H1 (cell line): ENCODE measurements around the gene MIOX. TPM values are rescaled to one million over a fixed set of nuclear protein-coding genes. Genes with fewer than 3 reads are reported as not detected.
A peak's percentile ranks its signal among the peaks of the same experiment; 100 is the strongest.

Source experiments
- CTCF ChIA-PET: fragments of 300-600 bp; sonication (Branson Sonifier 250); formaldehyde crosslinking; loops from one replicate; lab custom pipeline; 2021; ENCODE audit not compliant: partially characterized antibody; lab: Charles Lee
- POLR2A ChIA-PET: fragments of 300-600 bp; sonication (Branson Sonifier 250); formaldehyde crosslinking; loops from one replicate; lab custom pipeline; 2021; ENCODE audit warnings: inconsistent platforms; ENCODE audit not compliant: partially characterized antibody; lab: Charles Lee
- DNase-seq, 2 experiments: peaks; one replicate each; pipeline versions ENCODE4 v3.0.0 to v3.0.0-alpha.2; 2010 to 2022; ENCODE audit warnings: low spot score in 2 of 2, low read depth in 1 of 2, mixed read lengths in 1 of 2
- FAIRE-seq: peaks from 2 replicates; lab custom pipeline; 2011; peaks lifted over from hg19 to GRCh38; lab: Jason Lieb, UNC
- H2AFZ ChIP-seq: 2 replicates; pipeline ENCODE4 v1.8.1; 2012; ENCODE audit warnings: low read length, inconsistent platforms
- H2AK5ac ChIP-seq: 2 replicates; pipeline ENCODE4 v1.6.1; 2013; ENCODE audit warnings: low read depth, low read length
- H2BK120ac ChIP-seq: replicated peaks from 2 replicates; pipeline ENCODE3; 2013; ENCODE audit warnings: low read depth, low read length, inconsistent platforms
- H2BK12ac ChIP-seq: 2 replicates; pipeline ENCODE4 v1.6.1; 2013; ENCODE audit warnings: low read depth, low read length
- H2BK15ac ChIP-seq: 2 replicates; pipeline ENCODE4 v1.6.1; 2013; ENCODE audit warnings: low read length
- H2BK20ac ChIP-seq: 2 replicates; pipeline ENCODE4 v1.6.1; 2013; ENCODE audit warnings: low read length
- H2BK5ac ChIP-seq: 2 replicates; pipeline ENCODE4 v1.6.1; 2013; ENCODE audit warnings: low read depth, low read length
- H3K14ac ChIP-seq: 2 replicates; pipeline ENCODE4 v1.6.1; 2013; ENCODE audit warnings: inconsistent platforms; ENCODE audit not compliant: insufficient read length
- H3K18ac ChIP-seq: 2 replicates; pipeline ENCODE4 v1.6.1; 2013; ENCODE audit warnings: low read length; ENCODE audit errors: extremely low read depth
- H3K23ac ChIP-seq: 2 replicates; pipeline ENCODE4 v1.6.1; 2013; ENCODE audit warnings: inconsistent platforms; ENCODE audit not compliant: insufficient read length
- H3K23me2 ChIP-seq: 2 replicates; pipeline ENCODE4 v1.6.1; 2013; ENCODE audit warnings: low read depth, low read length
- H3K27ac ChIP-seq: 2 replicates; pipeline ENCODE4 v1.6.1; 2011; ENCODE audit warnings: low read depth, low read length, inconsistent platforms
- H3K27me3 ChIP-seq, 4 experiments: replicated peaks in 1 of 4; 1 replicate in 1 of 4; 2 replicates in 3 of 4; pipeline versions ENCODE4 v1.6.1 to v1.8.1; 2011 to 2013; ENCODE audit warnings: low read length in 3 of 4, mild to moderate bottlenecking in 3 of 4, inconsistent platforms in 2 of 4, mixed read lengths in 2 of 4, moderate library complexity in 1 of 4; ENCODE audit not compliant: control insufficient read depth in 3 of 4, insufficient read depth in 3 of 4; ENCODE audit errors: extremely low read depth in 1 of 4
- H3K36me3 ChIP-seq, 4 experiments: 2 replicates each; pipeline versions ENCODE4 v1.6.1 to v1.8.1; 2011 to 2013; ENCODE audit warnings: mild to moderate bottlenecking in 4 of 4, low read length in 3 of 4, moderate library complexity in 2 of 4, control low read depth in 1 of 4, inconsistent platforms in 1 of 4; ENCODE audit not compliant: insufficient read depth in 4 of 4, control insufficient read depth in 2 of 4
- H3K4ac ChIP-seq: replicated peaks from 2 replicates; pipeline ENCODE3; 2013; ENCODE audit warnings: low read length, low read depth, mixed read lengths, inconsistent platforms; ENCODE audit not compliant: insufficient read length
- H3K4me1 ChIP-seq, 4 experiments: replicated peaks in 1 of 4; 1 replicate in 1 of 4; 2 replicates in 3 of 4; pipeline versions ENCODE4 v1.6.1 to v1.8.1; 2011 to 2013; ENCODE audit warnings: low read length in 3 of 4, inconsistent platforms in 2 of 4, mixed read lengths in 1 of 4; ENCODE audit not compliant: insufficient read depth in 4 of 4, control insufficient read depth in 3 of 4
- H3K4me2 ChIP-seq, 2 experiments: 2 replicates each; pipeline versions ENCODE4 v1.6.1 to v1.8.1; 2011 to 2013; ENCODE audit warnings: low read depth in 2 of 2, low read length in 2 of 2, control low read depth in 1 of 2, inconsistent platforms in 1 of 2, mild to moderate bottlenecking in 1 of 2; ENCODE audit not compliant: insufficient read depth in 1 of 2
- H3K4me3 ChIP-seq, 4 experiments: fragments of 200-600, 300-600 bp in 1 of 4; sonication (generic), shearing (Covaris generic), sonication (Bioruptor Twin) in 1 of 4; 2 replicates each; pipeline versions ENCODE4 v1.5.1 to v1.8.1; 2011 to 2016; ENCODE audit warnings: low read length in 4 of 4, low read depth in 3 of 4, control low read depth in 2 of 4, inconsistent platforms in 2 of 4, mild to moderate bottlenecking in 2 of 4, mixed read lengths in 1 of 4, moderate library complexity in 1 of 4; ENCODE audit not compliant: insufficient read depth in 2 of 4; ENCODE audit errors: extremely low read depth in 1 of 4
- H3K56ac ChIP-seq: replicated peaks from 2 replicates; pipeline ENCODE3; 2013; ENCODE audit warnings: low read depth, mild to moderate bottlenecking, mixed read lengths, low read length, inconsistent platforms; ENCODE audit not compliant: insufficient read length
- H3K79me1 ChIP-seq: 2 replicates; pipeline ENCODE4 v1.6.1; 2013; ENCODE audit warnings: low read depth, low read length, control low read depth
- H3K79me2 ChIP-seq, 2 experiments: 2 replicates each; pipeline versions ENCODE4 v1.6.1 to v1.8.1; 2012 to 2013; ENCODE audit warnings: low read length in 2 of 2, mild to moderate bottlenecking in 2 of 2, inconsistent platforms in 1 of 2; ENCODE audit not compliant: insufficient read depth in 2 of 2, control insufficient read depth in 1 of 2
- H3K9ac ChIP-seq, 4 experiments: replicated peaks in 1 of 4; 1 replicate in 1 of 4; 2 replicates in 3 of 4; pipeline versions ENCODE4 v1.6.1 to v1.8.1; 2011 to 2013; ENCODE audit warnings: low read depth in 3 of 4, low read length in 3 of 4, control low read depth in 2 of 4, mild to moderate bottlenecking in 2 of 4, moderate library complexity in 2 of 4, inconsistent platforms in 1 of 4; ENCODE audit errors: extremely low read depth in 1 of 4
- H3K9me3 ChIP-seq, 2 experiments: 2 replicates each; pipeline versions ENCODE4 v1.6.1 to v1.8.1; 2012 to 2013; ENCODE audit warnings: mild to moderate bottlenecking in 2 of 2, moderate library complexity in 2 of 2, control low read depth in 1 of 2, inconsistent platforms in 1 of 2, low read depth in 1 of 2, low read length in 1 of 2, mixed read lengths in 1 of 2; ENCODE audit not compliant: insufficient read depth in 2 of 2
- H4K20me1 ChIP-seq, 2 experiments: replicated peaks in 1 of 2; 2 replicates each; pipeline versions ENCODE3 to v1.8.1; 2011 to 2013; ENCODE audit warnings: inconsistent platforms in 2 of 2, low read length in 2 of 2, mild to moderate bottlenecking in 1 of 2; ENCODE audit not compliant: insufficient read depth in 2 of 2, control insufficient read depth in 1 of 2
- H4K5ac ChIP-seq: 2 replicates; pipeline ENCODE4 v1.6.1; 2013; ENCODE audit warnings: low read length, low read depth, mixed read lengths, inconsistent platforms; ENCODE audit not compliant: insufficient read length
- H4K8ac ChIP-seq: 2 replicates; pipeline ENCODE4 v1.8.0; 2013; ENCODE audit warnings: mild to moderate bottlenecking, moderate library complexity, low read length, inconsistent platforms; ENCODE audit not compliant: insufficient read depth; ENCODE audit errors: extremely low read depth
- H4K91ac ChIP-seq: replicated peaks from 2 replicates; pipeline ENCODE3; 2013; ENCODE audit warnings: low read length, mixed read lengths, inconsistent platforms; ENCODE audit not compliant: insufficient read length
- ATF2 ChIP-seq: IDR thresholded peaks from 2 replicates; pipeline ENCODE4 v1.6.1; 2012; ENCODE audit warnings: low read length, inconsistent platforms
- BACH1 ChIP-seq: IDR thresholded peaks from 2 replicates; pipeline ENCODE4 v1.6.1; 2012; ENCODE audit warnings: low read length, improper control_type of control experiment
- CHD1 ChIP-seq: IDR thresholded peaks from 2 replicates; pipeline ENCODE4 v1.6.1; 2012; ENCODE audit warnings: low read depth, low read length, improper control_type of control experiment
- KDM1A ChIP-seq: fragments of 200-600, 300-600 bp; sonication (generic); IDR thresholded peaks from 2 replicates; pipeline ENCODE4 v1.7.1; 2016; ENCODE audit warnings: mild to moderate bottlenecking, low read length, borderline replicate concordance
- NRF1 ChIP-seq: IDR thresholded peaks from 2 replicates; pipeline ENCODE4 v1.6.1; 2011; ENCODE audit warnings: mild to moderate bottlenecking, low read depth, low read length, improper control_type of control experiment
- SIX5 ChIP-seq: IDR thresholded peaks from 2 replicates; pipeline ENCODE4 v1.6.1; 2011; ENCODE audit warnings: mild to moderate bottlenecking, low read depth, low read length
- TAF1 ChIP-seq: IDR thresholded peaks from 2 replicates; pipeline ENCODE4 v1.6.1; 2011; ENCODE audit warnings: mild to moderate bottlenecking, low read depth, low read length
- TCF12 ChIP-seq: IDR thresholded peaks from 2 replicates; pipeline ENCODE4 v1.6.1; 2011; ENCODE audit warnings: low read depth, mild to moderate bottlenecking, low read length
- TEAD4 ChIP-seq: IDR thresholded peaks from 2 replicates; pipeline ENCODE4 v1.6.1; 2012; ENCODE audit warnings: low read depth, low read length, inconsistent platforms, mixed read lengths
- USF2 ChIP-seq: IDR thresholded peaks from 2 replicates; pipeline ENCODE4 v1.6.1; 2011; ENCODE audit warnings: low read length, improper control_type of control experiment
- WGBS, 2 experiments: shearing (Covaris generic) in 1 of 2; methylation state at CpG; one replicate each; pipeline versions ENCODE4 v1.1.6 to v1.1.7; 2013 to 2015; ENCODE audit warnings: low lambda C conversion rate in 2 of 2, mixed read lengths in 2 of 2, inconsistent platforms in 1 of 2, low coverage in 1 of 2, missing lambda C conversion rate in 1 of 2; ENCODE audit not compliant: insufficient replicate concordance in 2 of 2, insufficient coverage in 1 of 2, insufficient read length in 1 of 2; ENCODE audit errors: extremely low coverage in 1 of 2, missing lambda C conversion rate in 1 of 2; 5-methylcytosine and 5-hydroxymethylcytosine counted together
- polyA plus RNA-seq, 7 experiments: library from polyadenylated mRNA; depleted of rRNA in 3 of 7; stranded (reverse) in 5 of 7; unstranded in 2 of 7; fragments of >200 nt in 5 of 7; fragments of 200-250 nt in 2 of 7; gene quantifications; 1 replicate in 5 of 7; 2 replicates in 1 of 7; 4 replicates in 1 of 7; pipeline versions ENCODE4 v1.2.1 to v1.2.3, GENCODE V29; 2011 to 2013; ENCODE audit warnings: missing spikeins in 2 of 7, mixed read lengths in 2 of 7
- total RNA-seq: library from RNA; stranded (reverse); fragmentation: NEBNext Ultra II Directional; extraction: Animal tissue kit (Norgen Biotek cat#: 25700); gene quantifications from 2 replicates; pipeline ENCODE4 v1.2.1, GENCODE V29; 2021

Gene MIOX
- total and polyA plus RNA-seq, 2 of the 8 experiments (the other 6 are each of a cell fraction or from before 2014, with no cell fraction given): 0.30 to 0.32 TPM

- Histone ChIP-seq H2AFZ (no peak overlapping the region), H3K9me3 (no peaks in the 10 kb centered on the region), H3K4me1 (no peaks in the 10 kb centered on the region; a peak in 1 of 7 replicates), H3K79me2 (no peaks in the 10 kb centered on the region), H3K36me3 (no peaks in the 10 kb centered on the region), H3K27me3 (peaks cover 0 to 2% (median 0%) of the 10 kb centered on the region in 4 experiments; a peak in 1 of 7 replicates), H3K56ac (no peak overlapping the region), H3K23ac (no peak overlapping the region), H4K5ac (no peak overlapping the region), H3K18ac (no peak overlapping the region), H3K4ac (no peak overlapping the region), H3K23me2 (no peaks in the 10 kb centered on the region), H3K4me3 (no peak overlapping the region), H3K79me1 (no peaks in the 10 kb centered on the region), H4K8ac (no peak overlapping the region), H2BK5ac (no peak overlapping the region), H4K20me1 (no peaks in the 10 kb centered on the region), H2BK120ac (no peak overlapping the region), H2AK5ac (no peak overlapping the region), H2BK12ac (0 out of 2 replicates have a peak overlapping the region, but pooled peaks have one; percentile 27), H3K27ac (no peak overlapping the region), H4K91ac (no peak overlapping the region), H3K4me2 (no peak overlapping the region), H2BK20ac (no peak overlapping the region), H3K9ac (no peak overlapping the region), H3K14ac (no peak overlapping the region), H2BK15ac (no peak overlapping the region)
- DNase-seq (no peak), FAIRE-seq (no peak)
- POLR2A ChIA-PET: interaction anchor here (0.7 to 0.8 kb wide), 2 partner anchors 12 to 13 kb away, joined by 3 read pairs; no protein-coding TSS in a partner anchor
- 87% methylated on average over 26 of the region's 27 CpGs; no CpG with 5 or more reads in 1 of the 2 experiments for WGBS, 2 experiments
- CTCF ChIA-PET: interaction anchor here (0.6 to 2.3 kb wide), 5 partner anchors 7 to 43 kb away, joined by 3 to 11 read pairs (median 5); no protein-coding TSS in a partner anchor
- no peak for TF ChIP-seq TEAD4
- TF ChIP-seq KDM1A: no peak
- TF ChIP-seq SIX5: no peak
- TF ChIP-seq USF2: no peak
- TF ChIP-seq TCF12: no peak
- no peak for TF ChIP-seq NRF1
- TF ChIP-seq BACH1: no peak
- TF ChIP-seq CHD1: no peak
- no peak for TF ChIP-seq ATF2
- no peak for TF ChIP-seq TAF1
Observed at GRCh38 chr22:50490531-50491308, 4.1 kb downstream of the MIOX start.
